Nephron progenitor cell (in vitro differentiated cells): ENCODE results near the gene PTP4A2.
"Not testable (repeated sequence)": the region's sequence is repeated elsewhere in the genome, so short reads cannot be mapped to it uniquely, and the experiment has no call there.

Source experiments
- DNase-seq: peaks from one replicate; pipeline ENCODE4 v3.0.0; 2021
- H3K27ac Mint-ChIP-seq: 2 replicates; pipeline ENCODE4 v1.8.0; 2021; ENCODE audit warnings: mild to moderate bottlenecking, moderate library complexity, mixed read lengths
- H3K27me3 Mint-ChIP-seq: 2 replicates; pipeline ENCODE4 v1.8.0; 2021; ENCODE audit warnings: mild to moderate bottlenecking, low read depth, mixed read lengths; ENCODE audit not compliant: poor library complexity
- H3K36me3 Mint-ChIP-seq: 2 replicates; pipeline ENCODE4 v1.8.0; 2021; ENCODE audit warnings: low read depth, mixed read lengths
- H3K4me1 Mint-ChIP-seq: 2 replicates; pipeline ENCODE4 v1.8.0; 2021; ENCODE audit warnings: mixed read lengths
- H3K4me3 Mint-ChIP-seq: 2 replicates; pipeline ENCODE4 v1.8.0; 2021; ENCODE audit warnings: mild to moderate bottlenecking, moderate library complexity, mixed read lengths
- H3K9me3 Mint-ChIP-seq: 2 replicates; pipeline ENCODE4 v1.8.0; 2021; ENCODE audit warnings: mild to moderate bottlenecking, moderate library complexity, mixed read lengths
- CTCF ChIP-seq: fragments of 200-600 bp; sonication (generic); IDR thresholded peaks from 2 replicates; pipeline ENCODE4 v1.5.0; 2021; ENCODE audit warnings: antibody characterized with exemption

Gene PTP4A2

GRCh38 chr1:31926252-31926651, 11.9 kb downstream of the PTP4A2 start:
- H3K4me3 Mint-ChIP-seq, result no peak overlapping the region
- peaks cover 2% of the 10 kb centered on the region for H3K9me3 Mint-ChIP-seq
- no peak for DNase-seq
- H3K27ac Mint-ChIP-seq, result no peak overlapping the region
- H3K4me1 Mint-ChIP-seq, result peaks cover 32% of the 10 kb centered on the region
- no peaks in the 10 kb centered on the region for H3K27me3 Mint-ChIP-seq
- no peak for TF ChIP-seq CTCF
- peaks cover 23% of the 10 kb centered on the region for H3K36me3 Mint-ChIP-seq

- H3K36me3 Mint-ChIP-seq, result peaks cover 24% of the 10 kb centered on the region
- not testable (repeated sequence) for H3K27ac Mint-ChIP-seq, DNase-seq, H3K27me3 Mint-ChIP-seq, H3K4me3 Mint-ChIP-seq, H3K9me3 Mint-ChIP-seq
- H3K4me1 Mint-ChIP-seq, result peaks cover 28% of the 10 kb centered on the region
These were observed 12.3 kb downstream of the PTP4A2 start for GRCh38 chr1:31925824-31926223.

GRCh38 chr1:31924839-31925238, 13.3 kb downstream of the PTP4A2 start:
- no peak for DNase-seq
- Mint-ChIP-seq H3K4me3 (no peak overlapping the region), H3K36me3 (peaks cover 23% of the 10 kb centered on the region), H3K9me3 (peaks cover 10% of the 10 kb centered on the region), H3K27ac (peak overlapping the region; percentile 13), H3K4me1 (peaks cover 26% of the 10 kb centered on the region), H3K27me3 (no peaks in the 10 kb centered on the region)
- no peak for TF ChIP-seq CTCF

- H3K4me1 Mint-ChIP-seq, result peaks cover 26% of the 10 kb centered on the region
- H3K36me3 Mint-ChIP-seq, result peaks cover 31% of the 10 kb centered on the region
- no peaks in the 10 kb centered on the region for H3K27me3 Mint-ChIP-seq
- DNase-seq, result no peak
- H3K4me3 Mint-ChIP-seq, result no peak overlapping the region
- no peak for TF ChIP-seq CTCF
- H3K9me3 Mint-ChIP-seq, result peaks cover 17% of the 10 kb centered on the region
- H3K27ac Mint-ChIP-seq, result no peak overlapping the region
These were observed 14.2 kb downstream of the PTP4A2 start for GRCh38 chr1:31923901-31924535.

- Mint-ChIP-seq H3K9me3 (peaks cover 21% of the 10 kb centered on the region), H3K4me3 (no peak overlapping the region), H3K36me3 (peaks cover 58% of the 10 kb centered on the region), H3K27me3 (no peaks in the 10 kb centered on the region), H3K4me1 (peaks cover 10% of the 10 kb centered on the region), H3K27ac (peak overlapping the region; percentile 68)
- no peak for TF ChIP-seq CTCF
- no peak for DNase-seq
These were observed 17.2 kb downstream of the PTP4A2 start for GRCh38 chr1:31920956-31921355.

GRCh38 chr1:31919591-31919990, 18.6 kb downstream of the PTP4A2 start:
- Mint-ChIP-seq H3K9me3 (peaks cover 21% of the 10 kb centered on the region), H3K4me3 (no peak overlapping the region)
- no peak for DNase-seq

More at GRCh38 chr1:31919591-31919990, 18.6 kb downstream of the PTP4A2 start:
- peaks cover 5% of the 10 kb centered on the region for H3K4me1 Mint-ChIP-seq
- H3K27me3 Mint-ChIP-seq, result no peaks in the 10 kb centered on the region
- TF ChIP-seq CTCF, result no peak
- peaks cover 71% of the 10 kb centered on the region for H3K36me3 Mint-ChIP-seq
- H3K27ac Mint-ChIP-seq, result no peak overlapping the region
